ENCODE measurements around the gene SPPL3.

GRCh38 chr12:120759591-120760348 is 144.4 kb downstream of the SPPL3 start:
- TF ChIP-seq POLR2AphosphoS5 (IDR thresholded peaks at IDR 0.05; ENCODE audit: borderline replicate concordance, low read depth, low read length) (no peak), EZH2 (IDR thresholded peaks at IDR 0.05) (no peak)

Data from SK-N-MC (cell line).